ENCODE data around the gene KLHDC10.
"Not testable (repeated sequence)": the region's sequence is repeated elsewhere in the genome, so short reads cannot be mapped to it uniquely, and the experiment has no call there.

Gene KLHDC10

GRCh38 chr7:130142654-130143333, 72.5 kb downstream of the KLHDC10 start:
- no peak for DNase-seq

GRCh38 chr7:130143334-130143732, 73.0 kb downstream of the KLHDC10 start:
- DNase-seq, result no peak

- no peak for DNase-seq
Measured at GRCh38 chr7:130143986-130144311, 73.6 kb downstream of the KLHDC10 start.

GRCh38 chr7:130144312-130145171, 74.2 kb downstream of the KLHDC10 start:
- no peak for DNase-seq

- DNase-seq, result no peak
Measured at GRCh38 chr7:130145424-130146100, 75.2 kb downstream of the KLHDC10 start.

- DNase-seq, result not testable (repeated sequence)
Measured at GRCh38 chr7:130146142-130146541, 75.8 kb downstream of the KLHDC10 start.

- no peak for DNase-seq
Measured at GRCh38 chr7:130146693-130147405, 76.5 kb downstream of the KLHDC10 start.

- DNase-seq, result no peak
Measured at GRCh38 chr7:130147710-130148325, 77.5 kb downstream of the KLHDC10 start.

- no peak for DNase-seq
Measured at GRCh38 chr7:130148561-130148960, 78.2 kb downstream of the KLHDC10 start.

GRCh38 chr7:130149281-130150139, 79.2 kb downstream of the KLHDC10 start:
- DNase-seq, result no peak

- no peak for DNase-seq
Measured at GRCh38 chr7:130150587-130150986, 80.3 kb downstream of the KLHDC10 start.

GRCh38 chr7:130151591-130152492, 81.5 kb downstream of the KLHDC10 start:
- no peak for DNase-seq

- DNase-seq, result no peak
Measured at GRCh38 chr7:130152493-130153210, 82.3 kb downstream of the KLHDC10 start.

GRCh38 chr7:130153211-130153908, 83.0 kb downstream of the KLHDC10 start:
- DNase-seq, result no peak

- DNase-seq, result no peak
Measured at GRCh38 chr7:130154131-130154500, 83.8 kb downstream of the KLHDC10 start.

- DNase-seq, result no peak
Measured at GRCh38 chr7:130154501-130155317, 84.4 kb downstream of the KLHDC10 start.

- no peak for DNase-seq
Measured at GRCh38 chr7:130156140-130156539, 85.8 kb downstream of the KLHDC10 start.

- no peak for DNase-seq
Measured at GRCh38 chr7:130157700-130158099, 87.4 kb downstream of the KLHDC10 start.

All from 8988T (cell line).